GM23338 (cell line): Measurements from ENCODE around the gene SLC24A5. TPM values are rescaled to one million over a fixed set of nuclear protein-coding genes. Genes with fewer than 3 reads are reported as not detected.

Experiments
- ATAC-seq: fragments of 200-7000 bp; cut with Tn5 transposase; 3 replicates; pipeline ENCODE4 v1.9.1; 2020
- DNase-seq: peaks from one replicate; pipeline ENCODE4 v3.0.0-alpha.2; 2015; ENCODE audit warnings: low spot score
- H2AFZ ChIP-seq: fragments of 200-600 bp; sonication (generic); 2 replicates; pipeline ENCODE4 v1.8.0; 2016; ENCODE audit warnings: antibody characterized with exemption, mild to moderate bottlenecking, moderate library complexity
- H3F3A ChIP-seq: fragments of 200-600 bp; sonication (generic); replicated peaks from 2 replicates; pipeline ENCODE4 v1.8.0; 2017; ENCODE audit warnings: antibody characterized with exemption, mixed run types, low read depth
- H3K27ac ChIP-seq: fragments of 200-600 bp; sonication (generic); 2 replicates; pipeline ENCODE4 v1.6.1; 2016; ENCODE audit warnings: low read depth
- H3K27me3 ChIP-seq: fragments of 200-600 bp; sonication (generic); 2 replicates; pipeline ENCODE4 v1.8.0; 2016; ENCODE audit warnings: mild to moderate bottlenecking, mixed run types, moderate library complexity; ENCODE audit not compliant: insufficient read depth
- H3K36me3 ChIP-seq: fragments of 200-600 bp; sonication (generic); 2 replicates; pipeline ENCODE4 v1.8.0; 2016; ENCODE audit warnings: mild to moderate bottlenecking; ENCODE audit not compliant: insufficient read depth
- H3K4me1 ChIP-seq: fragments of 200-600 bp; sonication (generic); 2 replicates; pipeline ENCODE4 v1.8.0; 2016; ENCODE audit warnings: mild to moderate bottlenecking, moderate library complexity; ENCODE audit not compliant: insufficient read depth
- H3K4me2 ChIP-seq: fragments of 200-600 bp; sonication (generic); 2 replicates; pipeline ENCODE4 v1.7.1; 2017; ENCODE audit warnings: mixed run types
- H3K4me3 ChIP-seq: fragments of 200-600 bp; sonication (generic); 2 replicates; pipeline ENCODE4 v1.6.1; 2016; ENCODE audit warnings: mixed run types
- H3K79me2 ChIP-seq: fragments of 200-600 bp; sonication (generic); replicated peaks from 2 replicates; pipeline ENCODE4 v1.8.0; 2017; ENCODE audit warnings: mild to moderate bottlenecking; ENCODE audit not compliant: insufficient read depth
- H3K9me2 ChIP-seq: fragments of 200-600 bp; sonication (generic); 2 replicates; pipeline ENCODE4 v1.8.0; 2017; ENCODE audit not compliant: insufficient read depth
- H4K20me1 ChIP-seq: fragments of 200-600 bp; sonication (generic); replicated peaks from 2 replicates; pipeline ENCODE4 v1.8.0; 2017; ENCODE audit warnings: mild to moderate bottlenecking; ENCODE audit not compliant: insufficient read depth
- H3K27ac Mint-ChIP-seq: 2 replicates; pipeline ENCODE4 v1.8.0; 2020; ENCODE audit warnings: inconsistent platforms, mild to moderate bottlenecking, moderate library complexity, mixed read lengths
- H3K27me3 Mint-ChIP-seq: 3 replicates; pipeline ENCODE4 v1.8.0; 2022; ENCODE audit warnings: low read depth, mild to moderate bottlenecking, moderate library complexity, mixed read lengths, inconsistent platforms; ENCODE audit not compliant: insufficient read depth, poor library complexity
- H3K36me3 Mint-ChIP-seq: 3 replicates; pipeline ENCODE4 v1.8.0; 2021; ENCODE audit warnings: low read depth, mild to moderate bottlenecking, inconsistent platforms, moderate library complexity, mixed read lengths
- H3K4me1 Mint-ChIP-seq: 3 replicates; pipeline ENCODE4 v1.8.0; 2020; ENCODE audit warnings: mild to moderate bottlenecking, inconsistent platforms, mixed read lengths
- H3K4me3 Mint-ChIP-seq: 3 replicates; pipeline ENCODE4 v1.8.0; 2021; ENCODE audit warnings: moderate library complexity, mild to moderate bottlenecking, inconsistent platforms, mixed read lengths
- H3K9me3 Mint-ChIP-seq: 3 replicates; pipeline ENCODE4 v1.8.0; 2020; ENCODE audit warnings: moderate library complexity, mild to moderate bottlenecking, inconsistent platforms, mixed read lengths
- CREB1 ChIP-seq: fragments of 250-450 bp; sonication (Bioruptor Pico); IDR thresholded peaks from 2 replicates; pipeline ENCODE4 v1.5.0; 2020; ENCODE audit warnings: low read depth, mild to moderate bottlenecking, moderate library complexity
- ETS1 ChIP-seq: IDR thresholded peaks from 2 replicates; pipeline ENCODE4 v1.6.1; 2016; ENCODE audit warnings: antibody characterized with exemption
- EZH2 ChIP-seq: fragments of 200-600 bp; sonication (generic); IDR thresholded peaks from one replicate; pipeline ENCODE4 v1.8.0; 2017; ENCODE audit warnings: antibody characterized with exemption, mild to moderate bottlenecking, low read depth; ENCODE audit not compliant: unreplicated experiment
- EZH2phosphoT487 ChIP-seq: fragments of 200-600 bp; sonication (generic); IDR thresholded peaks from one replicate; pipeline ENCODE4 v1.8.1; 2018; ENCODE audit warnings: antibody characterized with exemption; ENCODE audit not compliant: unreplicated experiment
- JUNB ChIP-seq: IDR thresholded peaks from one replicate; pipeline ENCODE4 v1.6.1; 2016; ENCODE audit warnings: antibody characterized with exemption; ENCODE audit not compliant: unreplicated experiment
- NANOG ChIP-seq: IDR thresholded peaks from 2 replicates; pipeline ENCODE4 v1.6.1; 2016; ENCODE audit warnings: antibody characterized with exemption, borderline replicate concordance
- POLR2AphosphoS5 ChIP-seq: IDR thresholded peaks from 2 replicates; pipeline ENCODE4 v1.6.1; 2016; ENCODE audit warnings: antibody characterized with exemption, low read depth
- STAT1 ChIP-seq: IDR thresholded peaks from one replicate; pipeline ENCODE4 v1.6.1; 2016; ENCODE audit warnings: antibody characterized with exemption; ENCODE audit not compliant: unreplicated experiment
- ZNF114 ChIP-seq: fragments of 250-450 bp; sonication (Bioruptor Pico); IDR thresholded peaks from 2 replicates; pipeline ENCODE4 v1.5.0; 2020; ENCODE audit warnings: mild to moderate bottlenecking, moderate library complexity
- ZNF331 ChIP-seq: fragments of 250-450 bp; sonication (Bioruptor Pico); IDR thresholded peaks from 2 replicates; pipeline ENCODE4 v1.5.0; 2020; ENCODE audit warnings: low read depth, mild to moderate bottlenecking, moderate library complexity
- polyA plus RNA-seq: library from polyadenylated mRNA; unstranded; fragments of >200 nt; fragmentation: Nextera tagmentation; extraction: Ambion mirVana; gene quantifications from 2 replicates; pipeline ENCODE4 v1.2.1, GENCODE V29; 2016
- total RNA-seq: library from RNA; depleted of rRNA; stranded (reverse); fragments of >200 nt; shearing (Covaris generic); gene quantifications from 2 replicates; pipeline ENCODE4 v1.2.3, GENCODE V29; 2014
- TF ChIP-seq, protein P1 (sequence below), 2 experiments: fragments of 200-600 bp in 1 of 2; sonication (generic) in 1 of 2; conservative IDR thresholded peaks; 2 replicates each; pipeline versions ENCODE4 v1.5.1 to v1.6.1; 2016 to 2017; ENCODE audit warnings: antibody characterized with exemption in 2 of 2, low read depth in 2 of 2, mild to moderate bottlenecking in 2 of 2, moderate library complexity in 1 of 2
- TF ChIP-seq, protein P2 (sequence below): IDR thresholded peaks from one replicate; pipeline ENCODE4 v1.6.1; 2018; ENCODE audit warnings: antibody characterized with exemption; ENCODE audit not compliant: unreplicated experiment
- TF ChIP-seq, protein P3 (sequence below): fragments of 250-450 bp; sonication (Bioruptor Pico); IDR thresholded peaks from 2 replicates; pipeline ENCODE4 v1.5.0; 2020; ENCODE audit warnings: mild to moderate bottlenecking, moderate library complexity

The SLC24A5 gene
- total and polyA plus RNA-seq, 2 experiments from 2014 or later = 0.39 TPM; not detected in 1

DNA sequence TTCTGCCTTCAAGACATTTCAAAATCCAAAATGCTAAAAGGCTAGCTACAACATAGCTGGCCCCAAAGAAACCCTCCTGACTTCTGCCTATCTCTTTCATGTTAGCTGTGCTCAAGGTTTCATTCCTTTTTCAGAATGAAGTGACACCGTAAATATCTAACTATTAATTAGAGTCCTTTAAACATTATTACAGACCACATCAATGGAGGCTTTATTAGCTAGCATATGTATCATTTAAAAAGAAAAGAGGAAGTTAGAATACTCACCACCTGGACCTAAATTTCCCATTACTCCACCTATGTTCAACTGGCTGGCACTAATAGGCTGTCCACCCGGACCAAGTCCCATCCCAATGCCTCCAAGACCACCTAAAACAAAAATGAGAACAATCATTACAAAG lies 32.7 kb downstream of the SLC24A5 start:
- Histone ChIP-seq H2AFZ (no peak overlapping the region), H3K27me3 (no peaks in the 10 kb centered on the region), H3K79me2 (no peaks in the 10 kb centered on the region), H3F3A (no peaks in the 10 kb centered on the region), H3K4me2 (no peak overlapping the region), H4K20me1 (no peaks in the 10 kb centered on the region), H3K9me2 (no peaks in the 10 kb centered on the region), H3K27ac (no peak overlapping the region), H3K4me1 (peaks cover 16% of the 10 kb centered on the region), H3K4me3 (no peak overlapping the region), H3K36me3 (peaks cover 17% of the 10 kb centered on the region)
- peaks cover 22% of the 10 kb centered on the region for H3K4me1 Mint-ChIP-seq
- H3K36me3 Mint-ChIP-seq = peaks cover 44% of the 10 kb centered on the region
- no peaks in the 10 kb centered on the region for H3K27me3 Mint-ChIP-seq
- H3K27ac Mint-ChIP-seq = no peak overlapping the region
- no peak for ATAC-seq
- TF ChIP-seq, protein P1, sequence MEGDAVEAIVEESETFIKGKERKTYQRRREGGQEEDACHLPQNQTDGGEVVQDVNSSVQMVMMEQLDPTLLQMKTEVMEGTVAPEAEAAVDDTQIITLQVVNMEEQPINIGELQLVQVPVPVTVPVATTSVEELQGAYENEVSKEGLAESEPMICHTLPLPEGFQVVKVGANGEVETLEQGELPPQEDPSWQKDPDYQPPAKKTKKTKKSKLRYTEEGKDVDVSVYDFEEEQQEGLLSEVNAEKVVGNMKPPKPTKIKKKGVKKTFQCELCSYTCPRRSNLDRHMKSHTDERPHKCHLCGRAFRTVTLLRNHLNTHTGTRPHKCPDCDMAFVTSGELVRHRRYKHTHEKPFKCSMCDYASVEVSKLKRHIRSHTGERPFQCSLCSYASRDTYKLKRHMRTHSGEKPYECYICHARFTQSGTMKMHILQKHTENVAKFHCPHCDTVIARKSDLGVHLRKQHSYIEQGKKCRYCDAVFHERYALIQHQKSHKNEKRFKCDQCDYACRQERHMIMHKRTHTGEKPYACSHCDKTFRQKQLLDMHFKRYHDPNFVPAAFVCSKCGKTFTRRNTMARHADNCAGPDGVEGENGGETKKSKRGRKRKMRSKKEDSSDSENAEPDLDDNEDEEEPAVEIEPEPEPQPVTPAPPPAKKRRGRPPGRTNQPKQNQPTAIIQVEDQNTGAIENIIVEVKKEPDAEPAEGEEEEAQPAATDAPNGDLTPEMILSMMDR (conservative IDR thresholded peaks at IDR 0.05; ENCODE audit: low read depth in 2 of 2) = no peak
- TF ChIP-seq NANOG (no peak), EZH2 (no peak), ZNF114 (no peak), JUNB (no peak), POLR2AphosphoS5 (no peak), EZH2phosphoT487 (no peak), ETS1 (no peak), STAT1 (no peak), ZNF331 (CRISPR knock-in tag) (no peak), CREB1 (CRISPR knock-in tag) (no peak)
- TF ChIP-seq, protein P2, sequence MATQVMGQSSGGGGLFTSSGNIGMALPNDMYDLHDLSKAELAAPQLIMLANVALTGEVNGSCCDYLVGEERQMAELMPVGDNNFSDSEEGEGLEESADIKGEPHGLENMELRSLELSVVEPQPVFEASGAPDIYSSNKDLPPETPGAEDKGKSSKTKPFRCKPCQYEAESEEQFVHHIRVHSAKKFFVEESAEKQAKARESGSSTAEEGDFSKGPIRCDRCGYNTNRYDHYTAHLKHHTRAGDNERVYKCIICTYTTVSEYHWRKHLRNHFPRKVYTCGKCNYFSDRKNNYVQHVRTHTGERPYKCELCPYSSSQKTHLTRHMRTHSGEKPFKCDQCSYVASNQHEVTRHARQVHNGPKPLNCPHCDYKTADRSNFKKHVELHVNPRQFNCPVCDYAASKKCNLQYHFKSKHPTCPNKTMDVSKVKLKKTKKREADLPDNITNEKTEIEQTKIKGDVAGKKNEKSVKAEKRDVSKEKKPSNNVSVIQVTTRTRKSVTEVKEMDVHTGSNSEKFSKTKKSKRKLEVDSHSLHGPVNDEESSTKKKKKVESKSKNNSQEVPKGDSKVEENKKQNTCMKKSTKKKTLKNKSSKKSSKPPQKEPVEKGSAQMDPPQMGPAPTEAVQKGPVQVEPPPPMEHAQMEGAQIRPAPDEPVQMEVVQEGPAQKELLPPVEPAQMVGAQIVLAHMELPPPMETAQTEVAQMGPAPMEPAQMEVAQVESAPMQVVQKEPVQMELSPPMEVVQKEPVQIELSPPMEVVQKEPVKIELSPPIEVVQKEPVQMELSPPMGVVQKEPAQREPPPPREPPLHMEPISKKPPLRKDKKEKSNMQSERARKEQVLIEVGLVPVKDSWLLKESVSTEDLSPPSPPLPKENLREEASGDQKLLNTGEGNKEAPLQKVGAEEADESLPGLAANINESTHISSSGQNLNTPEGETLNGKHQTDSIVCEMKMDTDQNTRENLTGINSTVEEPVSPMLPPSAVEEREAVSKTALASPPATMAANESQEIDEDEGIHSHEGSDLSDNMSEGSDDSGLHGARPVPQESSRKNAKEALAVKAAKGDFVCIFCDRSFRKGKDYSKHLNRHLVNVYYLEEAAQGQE = no peak
- TF ChIP-seq, protein P3, sequence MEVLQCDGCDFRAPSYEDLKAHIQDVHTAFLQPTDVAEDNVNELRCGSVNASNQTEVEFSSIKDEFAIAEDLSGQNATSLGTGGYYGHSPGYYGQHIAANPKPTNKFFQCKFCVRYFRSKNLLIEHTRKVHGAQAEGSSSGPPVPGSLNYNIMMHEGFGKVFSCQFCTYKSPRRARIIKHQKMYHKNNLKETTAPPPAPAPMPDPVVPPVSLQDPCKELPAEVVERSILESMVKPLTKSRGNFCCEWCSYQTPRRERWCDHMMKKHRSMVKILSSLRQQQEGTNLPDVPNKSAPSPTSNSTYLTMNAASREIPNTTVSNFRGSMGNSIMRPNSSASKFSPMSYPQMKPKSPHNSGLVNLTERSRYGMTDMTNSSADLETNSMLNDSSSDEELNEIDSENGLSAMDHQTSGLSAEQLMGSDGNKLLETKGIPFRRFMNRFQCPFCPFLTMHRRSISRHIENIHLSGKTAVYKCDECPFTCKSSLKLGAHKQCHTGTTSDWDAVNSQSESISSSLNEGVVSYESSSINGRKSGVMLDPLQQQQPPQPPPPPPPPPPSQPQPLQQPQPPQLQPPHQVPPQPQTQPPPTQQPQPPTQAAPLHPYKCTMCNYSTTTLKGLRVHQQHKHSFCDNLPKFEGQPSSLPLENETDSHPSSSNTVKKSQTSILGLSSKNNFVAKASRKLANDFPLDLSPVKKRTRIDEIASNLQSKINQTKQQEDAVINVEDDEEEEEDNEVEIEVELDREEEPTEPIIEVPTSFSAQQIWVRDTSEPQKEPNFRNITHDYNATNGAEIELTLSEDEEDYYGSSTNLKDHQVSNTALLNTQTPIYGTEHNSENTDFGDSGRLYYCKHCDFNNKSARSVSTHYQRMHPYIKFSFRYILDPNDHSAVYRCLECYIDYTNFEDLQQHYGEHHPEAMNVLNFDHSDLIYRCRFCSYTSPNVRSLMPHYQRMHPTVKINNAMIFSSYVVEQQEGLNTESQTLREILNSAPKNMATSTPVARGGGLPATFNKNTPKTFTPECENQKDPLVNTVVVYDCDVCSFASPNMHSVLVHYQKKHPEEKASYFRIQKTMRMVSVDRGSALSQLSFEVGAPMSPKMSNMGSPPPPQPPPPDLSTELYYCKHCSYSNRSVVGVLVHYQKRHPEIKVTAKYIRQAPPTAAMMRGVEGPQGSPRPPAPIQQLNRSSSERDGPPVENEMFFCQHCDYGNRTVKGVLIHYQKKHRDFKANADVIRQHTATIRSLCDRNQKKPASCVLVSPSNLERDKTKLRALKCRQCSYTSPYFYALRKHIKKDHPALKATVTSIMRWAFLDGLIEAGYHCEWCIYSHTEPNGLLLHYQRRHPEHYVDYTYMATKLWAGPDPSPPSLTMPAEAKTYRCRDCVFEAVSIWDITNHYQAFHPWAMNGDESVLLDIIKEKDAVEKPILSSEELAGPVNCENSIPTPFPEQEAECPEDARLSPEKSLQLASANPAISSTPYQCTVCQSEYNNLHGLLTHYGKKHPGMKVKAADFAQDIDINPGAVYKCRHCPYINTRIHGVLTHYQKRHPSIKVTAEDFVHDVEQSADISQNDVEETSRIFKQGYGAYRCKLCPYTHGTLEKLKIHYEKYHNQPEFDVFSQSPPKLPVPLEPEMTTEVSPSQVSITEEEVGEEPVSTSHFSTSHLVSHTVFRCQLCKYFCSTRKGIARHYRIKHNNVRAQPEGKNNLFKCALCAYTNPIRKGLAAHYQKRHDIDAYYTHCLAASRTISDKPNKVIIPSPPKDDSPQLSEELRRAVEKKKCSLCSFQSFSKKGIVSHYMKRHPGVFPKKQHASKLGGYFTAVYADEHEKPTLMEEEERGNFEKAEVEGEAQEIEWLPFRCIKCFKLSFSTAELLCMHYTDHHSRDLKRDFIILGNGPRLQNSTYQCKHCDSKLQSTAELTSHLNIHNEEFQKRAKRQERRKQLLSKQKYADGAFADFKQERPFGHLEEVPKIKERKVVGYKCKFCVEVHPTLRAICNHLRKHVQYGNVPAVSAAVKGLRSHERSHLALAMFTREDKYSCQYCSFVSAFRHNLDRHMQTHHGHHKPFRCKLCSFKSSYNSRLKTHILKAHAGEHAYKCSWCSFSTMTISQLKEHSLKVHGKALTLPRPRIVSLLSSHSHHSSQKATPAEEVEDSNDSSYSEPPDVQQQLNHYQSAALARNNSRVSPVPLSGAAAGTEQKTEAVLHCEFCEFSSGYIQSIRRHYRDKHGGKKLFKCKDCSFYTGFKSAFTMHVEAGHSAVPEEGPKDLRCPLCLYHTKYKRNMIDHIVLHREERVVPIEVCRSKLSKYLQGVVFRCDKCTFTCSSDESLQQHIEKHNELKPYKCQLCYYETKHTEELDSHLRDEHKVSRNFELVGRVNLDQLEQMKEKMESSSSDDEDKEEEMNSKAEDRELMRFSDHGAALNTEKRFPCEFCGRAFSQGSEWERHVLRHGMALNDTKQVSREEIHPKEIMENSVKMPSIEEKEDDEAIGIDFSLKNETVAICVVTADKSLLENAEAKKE = no peak
- H3K9me3 Mint-ChIP-seq = no peaks in the 10 kb centered on the region
- no peak overlapping the region for H3K4me3 Mint-ChIP-seq
- DNase-seq = no peak
